Right atrium auricular region (tissue), 2 donors: ENCODE data around the gene BRD1. TPM values are rescaled to one million over a fixed set of nuclear protein-coding genes. Genes with fewer than 3 reads are reported as not detected.
"Not testable (repeated sequence)": the region's sequence is repeated elsewhere in the genome, so short reads cannot be mapped to it uniquely, and the experiment has no call there.

Experiments
- DNase-seq: peaks from one replicate; pipeline ENCODE4 v3.0.0-alpha.2; 2019; ENCODE audit warnings: low spot score
- H3K27ac ChIP-seq, 2 donors: fragments of 200-600 bp; sonication (generic); 1 replicate in 1 of 2; 2 replicates in 1 of 2; pipeline ENCODE4 v1.5.1; 2016 to 2019
- H3K27me3 ChIP-seq, 2 donors: fragments of 200-600 bp; sonication (generic); one replicate each; pipeline versions ENCODE4 v1.5.1 to v1.6.0; 2017 to 2019
- H3K36me3 ChIP-seq: fragments of 200-600 bp; sonication (generic); one replicate; pipeline ENCODE4 v1.5.1; 2016
- H3K4me1 ChIP-seq, 2 donors: fragments of 200-600 bp; sonication (generic); one replicate each; pipeline versions ENCODE4 v1.5.1 to v1.6.0; 2017 to 2019
- H3K4me3 ChIP-seq, 2 donors: fragments of 200-600 bp; sonication (generic); 1 replicate in 1 of 2; 2 replicates in 1 of 2; pipeline ENCODE4 v1.5.1; 2017 to 2019; ENCODE audit warnings: mild to moderate bottlenecking in 1 of 2, moderate library complexity in 1 of 2
- H3K9me3 ChIP-seq, 2 donors: fragments of 200-600 bp; sonication (generic); one replicate each; pipeline ENCODE4 v1.5.1; 2019
- total RNA-seq, 2 donors: library from RNA; depleted of rRNA; stranded (reverse); fragments of >200 nt; gene quantifications; one replicate each; pipeline ENCODE4 v1.1.0, GENCODE V29; 2016
- TF ChIP-seq, protein P1 (sequence below), 2 donors: fragments of 200-600 bp; sonication (generic); IDR thresholded peaks; one replicate each; pipeline ENCODE4 v1.5.1; 2019; ENCODE audit warnings: antibody characterized with exemption in 2 of 2

The BRD1 gene
- total RNA-seq, 2 donors from 2014 or later = 17.7 to 20.8 TPM

- TF ChIP-seq, protein P1, sequence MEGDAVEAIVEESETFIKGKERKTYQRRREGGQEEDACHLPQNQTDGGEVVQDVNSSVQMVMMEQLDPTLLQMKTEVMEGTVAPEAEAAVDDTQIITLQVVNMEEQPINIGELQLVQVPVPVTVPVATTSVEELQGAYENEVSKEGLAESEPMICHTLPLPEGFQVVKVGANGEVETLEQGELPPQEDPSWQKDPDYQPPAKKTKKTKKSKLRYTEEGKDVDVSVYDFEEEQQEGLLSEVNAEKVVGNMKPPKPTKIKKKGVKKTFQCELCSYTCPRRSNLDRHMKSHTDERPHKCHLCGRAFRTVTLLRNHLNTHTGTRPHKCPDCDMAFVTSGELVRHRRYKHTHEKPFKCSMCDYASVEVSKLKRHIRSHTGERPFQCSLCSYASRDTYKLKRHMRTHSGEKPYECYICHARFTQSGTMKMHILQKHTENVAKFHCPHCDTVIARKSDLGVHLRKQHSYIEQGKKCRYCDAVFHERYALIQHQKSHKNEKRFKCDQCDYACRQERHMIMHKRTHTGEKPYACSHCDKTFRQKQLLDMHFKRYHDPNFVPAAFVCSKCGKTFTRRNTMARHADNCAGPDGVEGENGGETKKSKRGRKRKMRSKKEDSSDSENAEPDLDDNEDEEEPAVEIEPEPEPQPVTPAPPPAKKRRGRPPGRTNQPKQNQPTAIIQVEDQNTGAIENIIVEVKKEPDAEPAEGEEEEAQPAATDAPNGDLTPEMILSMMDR (IDR thresholded peaks at IDR 0.05) = no peak
- H3K9me3 ChIP-seq = no peaks in the 10 kb centered on the region
- no peaks in the 10 kb centered on the region for H3K27me3 ChIP-seq
- DNase-seq = no peak
- peaks cover 0 to 42% of the 10 kb centered on the region in 2 donors for H3K4me1 ChIP-seq
- H3K36me3 ChIP-seq = peaks cover 29% of the 10 kb centered on the region
- H3K27ac ChIP-seq = no peak overlapping the region
- H3K4me3 ChIP-seq = no peak overlapping the region
These were observed 44.5 kb downstream of the BRD1 start for GRCh38 chr22:49783036-49783746.

GRCh38 chr22:49781886-49782285 lies 45.8 kb downstream of the BRD1 start:
- peaks cover 0 to 37% of the 10 kb centered on the region in 2 donors for H3K4me1 ChIP-seq
- DNase-seq, H3K27me3 ChIP-seq, H3K9me3 ChIP-seq, H3K27ac ChIP-seq, H3K4me3 ChIP-seq: not testable (repeated sequence)
- peaks cover 28% of the 10 kb centered on the region for H3K36me3 ChIP-seq

GRCh38 chr22:49781289-49781782 lies 46.3 kb downstream of the BRD1 start:
- DNase-seq = no peak
- Histone ChIP-seq H3K36me3 (peaks cover 28% of the 10 kb centered on the region), H3K27me3 (no peaks in the 10 kb centered on the region), H3K9me3 (no peaks in the 10 kb centered on the region), H3K27ac (no peak overlapping the region), H3K4me3 (no peak overlapping the region), H3K4me1 (peaks cover 0 to 32% of the 10 kb centered on the region in 2 donors)
- TF ChIP-seq, protein P1 (IDR thresholded peaks at IDR 0.05) = no peak

DNA sequence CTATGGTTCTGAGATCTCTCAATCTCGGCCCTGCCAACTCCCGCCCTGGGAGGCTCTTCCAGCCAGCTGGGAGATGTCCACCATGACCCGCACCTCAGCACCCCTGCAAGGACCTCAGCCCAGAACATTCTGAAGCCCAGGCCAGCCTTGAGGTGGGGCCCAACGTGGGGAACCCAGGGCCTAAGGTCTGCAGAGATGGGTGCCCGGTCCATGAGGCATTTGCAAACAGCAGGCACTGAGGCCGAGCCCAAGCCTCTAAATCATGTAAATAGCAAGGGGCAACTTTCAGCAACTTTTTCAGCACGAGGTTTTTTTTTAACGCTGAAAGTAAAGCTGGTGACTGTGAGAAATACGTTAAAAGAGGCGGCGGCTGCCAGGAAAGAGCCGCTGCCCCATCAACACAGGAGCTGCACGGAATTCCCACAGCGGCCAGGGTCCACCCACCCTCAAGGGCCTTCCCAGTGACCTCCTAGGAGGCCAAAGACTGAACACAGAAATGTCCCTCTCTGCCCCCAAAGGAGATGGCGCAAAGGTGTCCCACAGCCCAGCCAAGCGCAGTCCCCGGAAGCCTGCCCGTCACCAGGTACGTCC lies 46.9 kb downstream of the BRD1 start:
- Histone ChIP-seq H3K4me3 (no peak overlapping the region), H3K9me3 (no peaks in the 10 kb centered on the region), H3K36me3 (peaks cover 32% of the 10 kb centered on the region), H3K27ac (peak overlapping the region in 1 of 2 donors; percentile 32), H3K4me1 (peaks cover 0 to 26% of the 10 kb centered on the region in 2 donors), H3K27me3 (no peaks in the 10 kb centered on the region)
- TF ChIP-seq, protein P1 (IDR thresholded peaks at IDR 0.05) = no peak
- DNase-seq = no peak

DNA sequence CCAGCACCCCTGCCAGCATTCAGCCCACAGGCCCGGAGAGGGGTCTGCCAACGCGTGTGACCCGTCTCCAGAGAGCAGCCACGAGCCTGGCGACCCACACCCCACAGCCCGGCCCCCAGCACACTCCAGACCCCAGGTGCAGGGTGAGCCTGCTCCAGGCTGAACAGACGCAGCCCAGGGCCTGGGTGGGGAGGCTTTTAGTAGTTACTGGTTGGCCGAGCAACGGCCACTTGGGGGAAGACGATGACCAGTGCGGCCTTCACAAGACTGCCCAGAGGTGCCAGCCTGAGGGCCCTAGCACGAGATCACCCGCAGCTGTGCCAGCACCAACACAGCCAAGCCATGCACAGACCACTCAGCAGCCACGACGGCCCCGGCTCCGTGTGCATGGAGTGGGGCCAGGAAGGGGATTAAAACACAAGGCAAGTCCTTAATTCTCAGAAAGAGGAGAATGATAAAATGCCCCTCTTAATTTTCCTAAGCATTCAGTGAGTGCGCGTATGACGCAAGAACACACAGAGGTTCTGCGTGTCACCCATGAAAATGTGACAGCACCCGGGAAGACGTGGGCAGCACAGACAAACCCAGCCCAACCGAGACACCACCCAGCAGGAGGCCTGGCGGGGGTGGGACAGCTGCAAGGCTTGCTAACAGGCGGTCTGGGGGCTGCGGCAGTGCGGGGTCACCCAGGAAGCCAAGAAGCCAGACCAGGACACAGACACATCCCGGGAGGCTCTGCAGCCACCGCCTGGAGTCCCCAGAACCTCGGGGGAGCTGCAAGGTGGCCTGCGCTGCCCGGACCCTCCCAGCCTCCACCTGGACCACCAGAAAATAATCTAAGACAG lies 47.6 kb downstream of the BRD1 start:
- TF ChIP-seq, protein P1 (IDR thresholded peaks at IDR 0.05) = peak in 1 of 2 donors; percentile 32
- Histone ChIP-seq H3K9me3 (no peaks in the 10 kb centered on the region), H3K4me3 (no peak overlapping the region), H3K36me3 (peaks cover 39% of the 10 kb centered on the region), H3K27me3 (no peaks in the 10 kb centered on the region), H3K4me1 (peaks cover 0 to 22% of the 10 kb centered on the region in 2 donors), H3K27ac (peak overlapping the region in 1 of 2 donors; percentile 32)
- DNase-seq = no peak

DNA sequence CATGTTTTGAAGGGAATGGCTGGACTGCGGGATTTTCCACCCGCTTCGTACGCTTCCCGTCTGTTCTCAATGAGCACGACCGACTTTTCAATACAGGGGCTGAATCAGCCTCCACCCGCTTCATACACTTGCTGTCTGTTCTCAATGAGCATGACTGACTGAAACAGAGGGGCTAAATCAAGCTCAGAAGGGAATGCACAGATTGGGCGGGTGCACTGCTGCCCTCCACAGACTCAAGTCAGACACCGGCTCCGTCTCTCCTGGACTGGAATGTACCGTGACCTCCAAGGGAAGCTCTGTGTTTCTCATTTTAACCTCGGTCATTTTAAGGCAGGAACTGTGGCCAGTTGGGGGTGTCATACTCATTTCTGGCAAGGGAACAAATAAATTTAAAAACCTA lies 48.5 kb downstream of the BRD1 start:
- no peak for DNase-seq
- H3K4me3 ChIP-seq = no peak overlapping the region

More for the DNA sequence above, 48.5 kb downstream of the BRD1 start:
- TF ChIP-seq, protein P1 (IDR thresholded peaks at IDR 0.05) = no peak
- peak overlapping the region in 1 of 2 donors; percentile 32 for H3K27ac ChIP-seq
- peaks cover 0 to 22% of the 10 kb centered on the region in 2 donors for H3K4me1 ChIP-seq
- peaks cover 45% of the 10 kb centered on the region for H3K36me3 ChIP-seq
- H3K9me3 ChIP-seq = no peaks in the 10 kb centered on the region
- H3K27me3 ChIP-seq = no peaks in the 10 kb centered on the region
